SK-N-SH treated with all-trans-retinoic acid at 6 μM for 48 hours (cell line): ENCODE data around the gene SYNE1.

Source experiments
- ARNTL ChIP-seq: fragments of 450-650 bp; formaldehyde crosslinking; IDR thresholded peaks from 2 replicates; pipeline ENCODE4 v1.5.0; 2020; ENCODE audit warnings: low read depth, mild to moderate bottlenecking, moderate library complexity, borderline replicate concordance
- CSRNP3 ChIP-seq: fragments of 250-450 bp; sonication (Bioruptor Pico); IDR thresholded peaks from 2 replicates; pipeline ENCODE4 v1.5.1; 2021; ENCODE audit warnings: mild to moderate bottlenecking, moderate library complexity
- ESRRG ChIP-seq: fragments of 250-450 bp; sonication (Bioruptor Pico); IDR thresholded peaks from 2 replicates; pipeline ENCODE4 v1.6.1; 2021; ENCODE audit warnings: mild to moderate bottlenecking
- ISL1 ChIP-seq: fragments of 250-450 bp; sonication (Bioruptor Pico); IDR thresholded peaks from 2 replicates; pipeline ENCODE4 v2.1.2; 2022; ENCODE audit warnings: mild to moderate bottlenecking, moderate library complexity
- OSR1 ChIP-seq: fragments of 250-450 bp; sonication (Bioruptor Pico); IDR thresholded peaks from 2 replicates; pipeline ENCODE4 v1.8.0; 2022; ENCODE audit warnings: moderate library complexity, mild to moderate bottlenecking, inconsistent platforms
- PATZ1 ChIP-seq: fragments of 250-450 bp; sonication (Bioruptor Pico); IDR thresholded peaks from 2 replicates; pipeline ENCODE4 v1.8.0; 2020; ENCODE audit warnings: mild to moderate bottlenecking, moderate library complexity, borderline replicate concordance
- RARB ChIP-seq: fragments of 250-450 bp; sonication (Bioruptor Pico); IDR thresholded peaks from 2 replicates; pipeline ENCODE4 v1.8.0; 2021; ENCODE audit warnings: mild to moderate bottlenecking, moderate library complexity
- SNAI2 ChIP-seq: fragments of 250-450 bp; sonication (Bioruptor Pico); IDR thresholded peaks from 2 replicates; pipeline ENCODE4 v1.5.0; 2020; ENCODE audit warnings: mild to moderate bottlenecking, moderate library complexity
- TCF4 ChIP-seq: fragments of 250-450 bp; sonication (Bioruptor Pico); IDR thresholded peaks from 2 replicates; pipeline ENCODE4 v1.8.0; 2021; ENCODE audit warnings: mild to moderate bottlenecking, moderate library complexity, borderline replicate concordance
- ZC3H10 ChIP-seq: fragments of 250-450 bp; sonication (Bioruptor Pico); IDR thresholded peaks from 2 replicates; pipeline ENCODE4 v1.5.1; 2021; ENCODE audit warnings: mild to moderate bottlenecking, moderate library complexity
- ZFP3 ChIP-seq: fragments of 250-450 bp; sonication (Bioruptor Pico); IDR thresholded peaks from 2 replicates; pipeline ENCODE4 v1.5.0; 2020; ENCODE audit warnings: mild to moderate bottlenecking, moderate library complexity
- ZFP30 ChIP-seq: fragments of 450-650 bp; formaldehyde crosslinking; IDR thresholded peaks from 2 replicates; pipeline ENCODE4 v1.5.0; 2022; ENCODE audit warnings: mild to moderate bottlenecking, moderate library complexity
- ZNF565 ChIP-seq: fragments of 450-650 bp; formaldehyde crosslinking; conservative IDR thresholded peaks from 2 replicates; pipeline ENCODE4 v1.5.0; 2020; ENCODE audit warnings: low read depth, mild to moderate bottlenecking, moderate library complexity
- ZNF8 ChIP-seq: fragments of 450-650 bp; formaldehyde crosslinking; IDR thresholded peaks from 2 replicates; pipeline ENCODE4 v1.5.0; 2020; ENCODE audit warnings: mild to moderate bottlenecking, moderate library complexity

DNA sequence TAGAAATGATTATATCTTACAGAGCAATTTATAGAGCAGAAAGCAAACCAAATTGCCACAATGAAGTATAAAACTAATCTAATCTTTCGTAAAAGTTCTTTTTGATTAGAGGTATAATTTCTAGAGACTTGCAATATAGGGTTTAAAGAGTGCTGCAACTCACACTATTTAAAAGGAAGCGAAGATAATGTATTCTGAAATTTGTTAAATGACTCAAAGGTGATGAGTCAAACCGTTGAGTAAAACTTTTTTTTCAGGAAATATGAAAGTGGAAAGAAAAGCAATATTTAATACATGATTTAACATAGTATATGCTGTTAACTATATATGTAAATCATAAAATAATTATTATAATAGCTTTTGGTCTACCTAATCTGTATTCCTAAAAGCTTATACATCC is 133.6 kb downstream of the SYNE1 start:
- no peak for TF ChIP-seq ISL1 (CRISPR knock-in tag)
- no peak for TF ChIP-seq OSR1 (CRISPR knock-in tag)
- TF ChIP-seq ESRRG (CRISPR knock-in tag), result no peak
- TF ChIP-seq ZNF565, result no peak
- no peak for TF ChIP-seq TCF4
- TF ChIP-seq PATZ1 (CRISPR knock-in tag), result no peak
- no peak for TF ChIP-seq ZFP3 (CRISPR knock-in tag)
- no peak for TF ChIP-seq RARB (CRISPR knock-in tag)
- TF ChIP-seq ZC3H10 (CRISPR knock-in tag), result no peak
- TF ChIP-seq ZNF8 (CRISPR knock-in tag), result no peak
- no peak for TF ChIP-seq SNAI2 (CRISPR knock-in tag)
- TF ChIP-seq ARNTL (CRISPR knock-in tag), result no peak
- TF ChIP-seq ZFP30 (CRISPR knock-in tag), result no peak
- TF ChIP-seq CSRNP3 (CRISPR knock-in tag), result no peak
